Muscle layer of colon (tissue), 2 donors: ENCODE data around the gene F2R.
"Not testable (repeated sequence)": the region's sequence is repeated elsewhere in the genome, so short reads cannot be mapped to it uniquely, and the experiment has no call there.

Experiments
- H3K27ac ChIP-seq: one replicate; pipeline ENCODE4 v1.7.0; 2013; ENCODE audit warnings: low read depth, mild to moderate bottlenecking, low read length, moderate library complexity
- H3K27me3 ChIP-seq, 2 donors: one replicate each; pipeline ENCODE4 v1.7.0; 2013; ENCODE audit warnings: low read length in 2 of 2, mild to moderate bottlenecking in 2 of 2; ENCODE audit not compliant: insufficient read depth in 2 of 2, control insufficient read depth in 1 of 2
- H3K36me3 ChIP-seq: one replicate; pipeline ENCODE4 v1.7.0; 2013; ENCODE audit warnings: mild to moderate bottlenecking, low read length; ENCODE audit not compliant: insufficient read depth
- H3K4me1 ChIP-seq: one replicate; pipeline ENCODE4 v1.7.0; 2013; ENCODE audit warnings: mild to moderate bottlenecking, low read length; ENCODE audit not compliant: insufficient read depth
- H3K4me3 ChIP-seq, 2 donors: one replicate each; pipeline ENCODE4 v1.7.0; 2013; ENCODE audit warnings: low read length in 2 of 2, low read depth in 1 of 2, mild to moderate bottlenecking in 1 of 2, moderate library complexity in 1 of 2
- H3K9ac ChIP-seq: one replicate; pipeline ENCODE4 v1.7.0; 2013; ENCODE audit warnings: low read length
- H3K9me3 ChIP-seq: one replicate; pipeline ENCODE4 v1.7.0; 2013; ENCODE audit warnings: mild to moderate bottlenecking, low read length
- donor health status: abdominal sarcoma.
- donor health status: Adenocarcinoma of cecum.

F2R gene

DNA sequence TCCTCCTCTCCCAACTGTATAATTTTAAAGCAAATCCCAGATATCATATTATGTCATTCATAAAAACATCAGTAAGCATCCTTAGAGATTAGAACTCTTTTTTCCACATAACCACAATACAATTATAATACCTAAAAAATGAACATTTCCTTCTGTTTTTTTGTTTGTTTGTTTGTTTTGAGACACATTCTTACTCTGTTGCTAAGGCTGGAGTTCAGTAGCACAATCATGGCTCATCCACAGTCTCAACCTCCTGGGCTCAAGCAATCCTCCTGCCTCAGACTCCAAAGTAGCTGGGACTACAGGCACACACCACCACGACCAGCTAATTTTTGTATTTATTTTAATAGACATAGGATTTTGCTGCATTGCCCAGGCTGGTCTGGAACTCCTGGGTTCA lies 8.0 kb downstream of the F2R start:
- Histone ChIP-seq H3K4me3 (no peak overlapping the region), H3K9ac (no peak overlapping the region), H3K36me3 (no peaks in the 10 kb centered on the region), H3K4me1 (no peaks in the 10 kb centered on the region), H3K27ac (no peak overlapping the region), H3K9me3 (no peaks in the 10 kb centered on the region), H3K27me3 (no peaks in the 10 kb centered on the region)

DNA sequence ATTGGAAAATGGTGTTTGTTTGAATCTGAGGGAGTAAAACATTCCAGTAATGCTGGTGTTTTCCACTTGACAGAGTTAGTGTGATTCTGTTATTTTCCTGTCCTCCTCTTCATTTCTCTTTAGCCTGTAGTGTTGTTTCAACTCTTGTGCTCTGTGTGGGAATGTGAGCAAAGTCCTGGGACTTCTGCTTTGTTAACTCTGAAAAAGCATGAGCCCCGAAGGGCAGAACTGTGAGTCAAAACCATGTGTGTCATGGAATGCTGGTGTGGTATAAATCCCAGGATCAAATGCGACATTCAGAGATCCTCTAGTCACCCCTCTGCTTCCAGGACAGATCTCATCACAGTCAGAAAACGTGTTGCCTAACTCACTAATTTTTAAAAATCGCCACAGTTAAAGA lies 8.9 kb downstream of the F2R start:
- H3K36me3 ChIP-seq, result no peaks in the 10 kb centered on the region
- no peak overlapping the region for H3K9ac ChIP-seq
- H3K4me3 ChIP-seq, result no peak overlapping the region
- no peaks in the 10 kb centered on the region for H3K4me1 ChIP-seq
- H3K9me3 ChIP-seq, result peaks cover under 1% of the 10 kb centered on the region
- no peak overlapping the region for H3K27ac ChIP-seq
- no peaks in the 10 kb centered on the region for H3K27me3 ChIP-seq

DNA sequence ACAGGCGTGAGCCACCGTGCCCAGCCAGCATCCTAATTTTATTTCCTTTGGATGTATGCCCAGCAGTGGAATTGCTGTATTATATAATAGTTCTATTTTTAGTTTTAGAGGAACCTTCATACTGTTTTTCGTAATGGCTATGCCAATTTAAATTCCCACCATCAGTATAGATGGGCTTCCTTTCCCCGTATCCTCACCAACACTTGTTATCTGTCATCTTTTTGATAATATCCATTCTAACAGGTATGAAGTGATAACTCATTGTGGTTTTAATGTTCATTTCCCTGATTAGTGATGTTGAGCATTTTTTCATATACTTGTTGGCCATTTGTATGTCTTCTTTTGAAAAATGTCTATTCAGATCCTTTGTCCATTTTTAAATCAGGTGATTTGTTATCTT lies 13.0 kb downstream of the F2R start:
- H3K27me3 ChIP-seq, result no peaks in the 10 kb centered on the region
- no peaks in the 10 kb centered on the region for H3K4me1 ChIP-seq
- H3K27ac ChIP-seq, result no peak overlapping the region
- no peak overlapping the region for H3K9ac ChIP-seq
- no peak overlapping the region for H3K4me3 ChIP-seq
- H3K36me3 ChIP-seq, result no peaks in the 10 kb centered on the region
- peaks cover 8% of the 10 kb centered on the region for H3K9me3 ChIP-seq

DNA sequence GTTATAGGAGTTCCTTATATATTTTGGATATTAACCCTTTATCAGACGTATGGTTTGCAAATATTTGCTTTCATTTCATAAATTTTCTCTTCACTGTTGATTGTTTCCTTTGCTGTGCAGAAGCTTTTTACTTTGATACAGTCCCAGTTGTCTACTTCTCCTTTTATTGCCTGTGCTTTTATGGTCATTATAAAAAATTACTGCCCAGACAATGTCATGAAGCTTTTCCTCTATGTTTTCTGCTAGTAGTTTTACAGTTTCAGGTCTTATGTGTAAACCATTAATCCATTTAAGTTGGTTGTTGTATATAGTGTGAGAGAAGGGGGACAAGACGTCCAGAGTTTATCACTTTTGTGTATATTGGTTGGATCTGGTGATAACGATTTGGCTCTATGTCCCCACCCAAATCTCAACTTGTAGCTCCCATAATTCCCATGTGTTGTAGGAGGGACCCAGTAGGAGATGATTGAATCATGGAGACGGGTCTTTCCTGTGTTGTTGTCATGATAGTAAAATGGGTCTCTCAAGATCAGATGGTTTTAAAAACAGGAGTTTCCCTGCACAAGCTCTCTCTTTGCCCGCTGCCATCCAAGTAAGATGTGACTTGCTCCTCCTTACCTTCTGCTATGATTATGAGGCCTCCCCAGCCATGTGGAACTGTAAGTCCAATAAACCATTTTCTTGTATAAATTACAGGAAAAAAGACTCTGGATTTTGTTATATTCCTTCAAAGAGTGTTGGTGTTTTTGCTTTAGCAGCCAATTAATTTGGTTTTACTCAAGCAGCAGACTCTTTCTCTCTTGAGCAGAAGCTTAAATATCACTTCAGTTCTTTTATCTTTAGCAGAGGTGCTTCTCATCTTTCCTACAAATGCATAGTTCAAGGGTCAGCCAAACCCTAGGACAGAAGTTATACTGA lies 13.7 kb downstream of the F2R start:
- peaks cover 8% of the 10 kb centered on the region for H3K9me3 ChIP-seq
- no peaks in the 10 kb centered on the region for H3K27me3 ChIP-seq

DNA sequence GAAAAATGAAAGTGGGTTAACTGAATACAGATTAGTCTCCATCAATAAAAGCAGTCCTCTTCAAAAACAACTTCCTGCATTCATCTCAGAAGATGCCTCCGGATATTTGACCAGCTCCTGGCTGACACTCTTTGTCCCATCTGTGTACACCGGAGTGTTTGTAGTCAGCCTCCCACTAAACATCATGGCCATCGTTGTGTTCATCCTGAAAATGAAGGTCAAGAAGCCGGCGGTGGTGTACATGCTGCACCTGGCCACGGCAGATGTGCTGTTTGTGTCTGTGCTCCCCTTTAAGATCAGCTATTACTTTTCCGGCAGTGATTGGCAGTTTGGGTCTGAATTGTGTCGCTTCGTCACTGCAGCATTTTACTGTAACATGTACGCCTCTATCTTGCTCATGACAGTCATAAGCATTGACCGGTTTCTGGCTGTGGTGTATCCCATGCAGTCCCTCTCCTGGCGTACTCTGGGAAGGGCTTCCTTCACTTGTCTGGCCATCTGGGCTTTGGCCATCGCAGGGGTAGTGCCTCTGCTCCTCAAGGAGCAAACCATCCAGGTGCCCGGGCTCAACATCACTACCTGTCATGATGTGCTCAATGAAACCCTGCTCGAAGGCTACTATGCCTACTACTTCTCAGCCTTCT lies 16.6 kb downstream of the F2R start:
- no peaks in the 10 kb centered on the region for H3K4me1 ChIP-seq
- no peak overlapping the region for H3K27ac ChIP-seq
- peaks cover 8% of the 10 kb centered on the region for H3K9me3 ChIP-seq
- no peak overlapping the region for H3K4me3 ChIP-seq
- H3K27me3 ChIP-seq, result no peaks in the 10 kb centered on the region
- H3K36me3 ChIP-seq, result no peaks in the 10 kb centered on the region
- no peak overlapping the region for H3K9ac ChIP-seq

More for the DNA sequence above, 13.7 kb downstream of the F2R start:
- Histone ChIP-seq H3K4me1 (no peaks in the 10 kb centered on the region), H3K36me3 (no peaks in the 10 kb centered on the region), H3K4me3 (no peak overlapping the region), H3K9ac (no peak overlapping the region), H3K27ac (no peak overlapping the region)

DNA sequence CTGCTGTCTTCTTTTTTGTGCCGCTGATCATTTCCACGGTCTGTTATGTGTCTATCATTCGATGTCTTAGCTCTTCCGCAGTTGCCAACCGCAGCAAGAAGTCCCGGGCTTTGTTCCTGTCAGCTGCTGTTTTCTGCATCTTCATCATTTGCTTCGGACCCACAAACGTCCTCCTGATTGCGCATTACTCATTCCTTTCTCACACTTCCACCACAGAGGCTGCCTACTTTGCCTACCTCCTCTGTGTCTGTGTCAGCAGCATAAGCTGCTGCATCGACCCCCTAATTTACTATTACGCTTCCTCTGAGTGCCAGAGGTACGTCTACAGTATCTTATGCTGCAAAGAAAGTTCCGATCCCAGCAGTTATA lies 17.1 kb downstream of the F2R start:
- H3K4me3 ChIP-seq, result no peak overlapping the region
- no peak overlapping the region for H3K9ac ChIP-seq
- no peaks in the 10 kb centered on the region for H3K36me3 ChIP-seq
- peaks cover 8% of the 10 kb centered on the region for H3K9me3 ChIP-seq
- no peaks in the 10 kb centered on the region for H3K27me3 ChIP-seq
- no peaks in the 10 kb centered on the region for H3K4me1 ChIP-seq
- no peak overlapping the region for H3K27ac ChIP-seq

DNA sequence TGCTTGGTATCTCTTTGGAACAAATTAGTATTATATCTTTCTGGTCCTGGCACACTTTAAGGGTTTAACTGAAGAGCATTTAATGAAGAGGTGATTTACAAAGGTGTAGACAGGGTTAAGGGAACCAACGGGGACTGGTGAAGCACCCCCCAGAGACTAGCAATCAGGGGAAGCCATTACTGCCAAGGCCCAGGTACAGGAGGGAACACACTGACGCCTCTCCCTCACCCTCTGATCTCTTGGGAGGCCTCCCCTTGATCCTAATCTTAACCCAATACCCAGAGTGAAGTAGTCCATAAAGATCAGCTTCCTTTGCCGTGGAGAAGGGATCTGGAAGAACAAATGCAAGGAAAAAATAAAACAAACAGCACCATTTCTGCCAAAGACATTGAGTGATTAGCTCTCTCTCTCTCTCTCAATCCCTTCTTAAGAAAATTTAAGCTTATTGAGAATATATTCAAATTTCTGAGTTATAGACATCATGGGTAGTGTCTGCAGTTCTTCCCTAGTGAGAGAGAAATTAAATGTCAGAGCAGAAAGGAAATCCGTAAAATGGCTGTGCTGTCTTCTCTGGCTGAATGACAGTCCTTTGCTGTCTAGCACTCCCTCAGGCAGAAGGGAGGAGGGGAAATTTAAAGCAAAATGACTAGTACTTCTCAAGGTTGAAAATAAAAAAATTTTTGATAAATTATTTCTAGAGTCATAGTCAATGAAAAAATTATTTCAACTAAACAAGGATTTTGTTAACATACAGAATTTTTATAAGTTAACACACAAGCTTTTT lies 20.0 kb downstream of the F2R start:
- no peaks in the 10 kb centered on the region for H3K4me1 ChIP-seq
- no peaks in the 10 kb centered on the region for H3K36me3 ChIP-seq
- no peak overlapping the region for H3K9ac ChIP-seq
- no peaks in the 10 kb centered on the region for H3K9me3 ChIP-seq
- H3K27me3 ChIP-seq, result no peaks in the 10 kb centered on the region
- H3K27ac ChIP-seq, result no peak overlapping the region
- H3K4me3 ChIP-seq, result no peak overlapping the region

DNA sequence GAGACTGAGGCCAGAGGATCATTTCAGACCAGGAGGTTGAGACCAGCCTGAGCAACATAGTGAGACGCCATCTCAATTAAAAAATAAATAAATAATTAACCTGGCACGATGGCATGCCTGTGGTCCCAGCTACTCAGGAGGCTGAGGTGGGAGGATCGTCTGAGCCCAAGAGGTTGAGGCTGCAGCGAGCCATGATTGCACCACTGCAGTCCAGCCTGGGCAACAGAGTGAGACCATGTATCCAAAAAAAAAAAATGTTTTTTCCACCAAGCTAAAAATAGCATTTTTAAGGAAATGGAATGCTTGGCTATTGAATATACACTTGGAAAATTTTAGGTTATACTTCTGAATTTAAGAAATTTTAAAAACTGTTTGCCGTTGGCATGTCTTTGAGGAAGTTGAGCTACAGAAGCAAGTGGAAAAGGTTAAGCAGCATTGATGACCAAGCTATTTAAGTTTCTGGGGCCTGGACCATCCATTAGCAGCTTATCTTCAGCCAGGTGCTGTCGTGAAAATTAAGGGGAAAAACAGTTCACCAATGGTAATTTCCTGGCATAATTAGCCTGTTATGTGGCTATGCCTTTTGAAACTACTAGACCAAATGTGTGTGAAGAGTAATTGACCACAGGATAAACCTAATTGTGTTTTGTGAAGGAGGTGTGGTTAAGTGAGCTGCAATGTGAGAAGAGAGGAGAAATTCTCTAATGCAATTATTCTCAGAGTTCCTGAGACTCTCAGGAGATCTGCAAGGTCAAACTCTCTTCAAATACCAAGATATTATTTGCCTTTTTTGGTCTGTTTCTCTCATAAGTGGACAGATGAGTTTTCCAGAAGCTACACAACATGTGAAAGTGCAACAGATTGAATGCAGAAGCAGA lies 21.0 kb downstream of the F2R start:
- Histone ChIP-seq H3K9ac (no peak overlapping the region), H3K4me3 (no peak overlapping the region), H3K27ac (no peak overlapping the region), H3K9me3 (no peaks in the 10 kb centered on the region), H3K27me3 (no peaks in the 10 kb centered on the region), H3K36me3 (no peaks in the 10 kb centered on the region), H3K4me1 (no peaks in the 10 kb centered on the region)

DNA sequence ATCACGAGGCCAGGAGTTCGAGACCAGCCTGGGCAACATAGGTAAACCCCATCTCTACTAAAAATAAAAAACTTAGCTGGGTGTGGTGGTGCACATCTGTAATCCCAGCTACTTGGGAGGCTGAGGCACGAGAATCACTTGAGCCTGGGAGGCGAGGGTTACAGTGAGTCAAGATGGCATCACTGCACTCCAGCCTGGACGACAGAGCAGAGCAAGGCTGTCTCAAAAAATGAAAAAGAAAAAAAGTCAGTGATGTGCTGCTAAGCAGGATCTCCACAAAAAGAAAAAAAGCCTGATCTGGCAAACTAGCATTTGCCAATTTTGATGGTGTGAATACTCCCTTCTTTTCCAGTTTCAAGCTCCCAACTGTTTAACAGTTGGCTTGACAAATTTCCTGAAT lies 21.9 kb downstream of the F2R start:
- Histone ChIP-seq H3K27me3 (no peaks in the 10 kb centered on the region), H3K36me3 (no peaks in the 10 kb centered on the region), H3K27ac (no peak overlapping the region), H3K4me1 (no peaks in the 10 kb centered on the region), H3K9ac (no peak overlapping the region), H3K9me3 (no peaks in the 10 kb centered on the region), H3K4me3 (no peak overlapping the region)

DNA sequence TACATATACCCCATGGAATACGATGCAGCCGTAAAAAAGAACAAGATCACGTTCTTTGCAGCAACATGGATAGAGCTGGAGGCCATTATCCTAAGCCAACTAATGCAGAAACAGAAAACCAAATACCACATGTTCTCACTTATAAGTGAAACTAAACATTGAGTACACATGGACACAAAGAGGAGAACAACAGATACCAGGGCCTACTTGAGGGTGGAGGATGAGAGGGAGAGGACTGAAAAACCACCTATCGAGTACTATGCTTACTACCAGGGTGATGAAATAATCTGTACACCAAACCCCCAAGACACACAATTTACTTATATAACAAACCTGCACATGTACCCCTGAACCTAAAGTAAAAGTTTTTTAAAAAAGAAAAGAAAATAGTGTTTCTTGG lies 25.6 kb downstream of the F2R start:
- not testable (repeated sequence) for H3K27me3 ChIP-seq, H3K27ac ChIP-seq, H3K36me3 ChIP-seq, H3K9me3 ChIP-seq, H3K4me3 ChIP-seq, H3K9ac ChIP-seq, H3K4me1 ChIP-seq

DNA sequence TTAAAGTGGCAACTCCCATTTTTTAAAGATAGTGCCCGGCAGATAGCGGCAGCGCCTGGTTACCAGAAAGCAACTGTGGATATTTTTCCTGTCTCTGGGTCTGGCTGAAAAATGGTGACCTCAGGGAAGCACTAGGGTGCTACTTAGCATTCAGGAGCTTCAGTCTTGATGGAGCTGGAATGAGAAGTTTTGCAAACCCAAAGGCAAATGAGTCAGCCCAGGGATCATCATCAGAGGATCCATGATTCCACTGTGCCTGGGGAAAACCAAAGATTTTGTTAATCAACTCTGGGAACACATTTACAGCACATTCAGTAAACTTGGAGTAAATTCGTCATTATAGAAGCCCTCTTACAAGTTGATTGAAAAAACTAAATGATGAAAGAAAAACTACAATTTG lies 26.7 kb downstream of the F2R start:
- no peak overlapping the region for H3K9ac ChIP-seq
- no peaks in the 10 kb centered on the region for H3K4me1 ChIP-seq
- H3K27ac ChIP-seq, result no peak overlapping the region
- no peaks in the 10 kb centered on the region for H3K36me3 ChIP-seq
- H3K27me3 ChIP-seq, result no peaks in the 10 kb centered on the region
- no peak overlapping the region for H3K4me3 ChIP-seq
- no peaks in the 10 kb centered on the region for H3K9me3 ChIP-seq
